ENCODE data around the gene DNAJC16. TPM values are rescaled to one million over a fixed set of nuclear protein-coding genes. Genes with fewer than 3 reads are reported as not detected.
"Not testable (repeated sequence)": the region's sequence is repeated elsewhere in the genome, so short reads cannot be mapped to it uniquely, and the experiment has no call there.

Gene DNAJC16
- 23.5 TPM for total RNA-seq
- long read RNA-seq, full-length matches to known transcripts = 4 of 11 reads
- long read RNA-seq, partial matches to known transcripts = 2 of 11 reads
- long read RNA-seq, other reads (novel, unspliced or antisense) = 5 of 11 reads

- Histone ChIP-seq H3K27ac (peak within 1 kb of the TSS; percentile 83), H3K36me3 (peaks cover 7% of the 10 kb centered on the region), H3K27me3 (no peaks in the 10 kb centered on the region), H3K4me3 (peak within 1 kb of the TSS; percentile 70), H3K4me1 (peaks cover 27% of the 10 kb centered on the region), H3K9me3 (no peaks in the 10 kb centered on the region)
- intact Hi-C loops (cut with DNase I) = no loop called here
- peak; percentile 98 for DNase-seq
- peak; percentile 71 for ATAC-seq
- peak; percentile 36 for TF ChIP-seq CTCF (IDR thresholded peaks at IDR 0.05)
These were observed at the start of gene DNAJC16 for GRCh38 chr1:15526490-15527339. Gene DNAJC16 (plus strand): TSS chr1:15526848. CDS start chr1:15529106, 2,258 bp downstream.

GRCh38 chr1:15476927-15477326 lies 49.7 kb upstream of the DNAJC16 start:
- no peak for TF ChIP-seq CTCF (IDR thresholded peaks at IDR 0.05)
- Histone ChIP-seq H3K4me3 (no peak overlapping the region), H3K36me3 (no peaks in the 10 kb centered on the region), H3K27me3 (no peaks in the 10 kb centered on the region), H3K9me3 (no peaks in the 10 kb centered on the region), H3K4me1 (no peaks in the 10 kb centered on the region), H3K27ac (no peak overlapping the region)
- no peak for ATAC-seq
- intact Hi-C loops (cut with DNase I) = no loop called here
- DNase-seq = no peak

- ATAC-seq (peak; percentile 40), DNase-seq (no peak)
These were observed 48.9 kb upstream of the DNAJC16 start for GRCh38 chr1:15477646-15478212.

GRCh38 chr1:15479654-15480347 lies 46.8 kb upstream of the DNAJC16 start:
- intact Hi-C loops (cut with DNase I) = no loop called here
- ATAC-seq (no peak), DNase-seq (no peak)
- Histone ChIP-seq H3K4me3 (no peak overlapping the region), H3K36me3 (no peaks in the 10 kb centered on the region), H3K27me3 (no peaks in the 10 kb centered on the region), H3K9me3 (no peaks in the 10 kb centered on the region), H3K4me1 (no peaks in the 10 kb centered on the region), H3K27ac (no peak overlapping the region)
- no peak for TF ChIP-seq CTCF (IDR thresholded peaks at IDR 0.05)

More at GRCh38 chr1:15477646-15478212, 48.9 kb upstream of the DNAJC16 start:
- intact Hi-C loops (cut with DNase I) = no loop called here
- no peaks in the 10 kb centered on the region for H3K27me3 ChIP-seq
- no peaks in the 10 kb centered on the region for H3K9me3 ChIP-seq
- H3K4me3 ChIP-seq = no peak overlapping the region
- TF ChIP-seq CTCF (IDR thresholded peaks at IDR 0.05) = no peak
- H3K4me1 ChIP-seq = no peaks in the 10 kb centered on the region
- H3K36me3 ChIP-seq = no peaks in the 10 kb centered on the region
- H3K27ac ChIP-seq = no peak overlapping the region

- DNase-seq; H3K36me3 ChIP-seq; H3K4me3 ChIP-seq; H3K27ac ChIP-seq; H3K4me1 ChIP-seq; H3K9me3 ChIP-seq; H3K27me3 ChIP-seq; ATAC-seq; intact Hi-C loops (cut with DNase I): not testable (repeated sequence)
These were observed 44.2 kb upstream of the DNAJC16 start for GRCh38 chr1:15482455-15482854.

- H3K27ac ChIP-seq; DNase-seq; H3K4me3 ChIP-seq; H3K27me3 ChIP-seq; H3K36me3 ChIP-seq; intact Hi-C loops (cut with DNase I); H3K9me3 ChIP-seq; H3K4me1 ChIP-seq: not testable (repeated sequence)
- ATAC-seq = peak; percentile 14
These were observed 43.6 kb upstream of the DNAJC16 start for GRCh38 chr1:15482983-15483543.
